Stomach (tissue), 4 donors: ENCODE measurements around the gene GTF2I.

ENCODE experiments used
- CTCF ChIP-seq, 7 experiments: fragments of 450-650 bp in 4 of 7; fragments of 200-600 bp in 3 of 7; sonication (generic) in 3 of 7; IDR thresholded peaks; one replicate each; pipeline ENCODE4 v1.5.1; 2016 to 2019; ENCODE audit warnings: antibody characterized with exemption in 7 of 7, control low read depth in 2 of 7, mild to moderate bottlenecking in 1 of 7
- EP300 ChIP-seq: sonication (generic); formaldehyde crosslinking; IDR thresholded peaks from one replicate; pipeline ENCODE4 v1.6.1; 2017; ENCODE audit warnings: antibody characterized with exemption
- POLR2A ChIP-seq, 4 donors: fragments of 450-650 bp; IDR thresholded peaks; one replicate each; pipeline ENCODE4 v1.6.1; 2016; ENCODE audit warnings: antibody characterized with exemption in 4 of 4, control low read depth in 2 of 4, mild to moderate bottlenecking in 1 of 4, moderate library complexity in 1 of 4
- POLR2AphosphoS5 ChIP-seq, 3 donors: sonication (generic); formaldehyde crosslinking; IDR thresholded peaks; one replicate each; pipeline ENCODE4 v1.6.1; 2016; ENCODE audit warnings: antibody characterized with exemption in 3 of 3

GRCh38 chr7:74654811-74655210 lies 2.7 kb upstream of the GTF2I start:
- no peak for TF ChIP-seq CTCF (IDR thresholded peaks at IDR 0.05)
- TF ChIP-seq EP300, result no peak
- no peak for TF ChIP-seq POLR2AphosphoS5 (IDR thresholded peaks at IDR 0.05)
- TF ChIP-seq POLR2A (IDR thresholded peaks at IDR 0.05), result no peak
